Ishikawa (cell line): ENCODE data around the gene PELI2.

Source experiments
- CEBPB ChIP-seq: IDR thresholded peaks from 2 replicates; pipeline ENCODE4 v1.6.1; 2012
- CREB1 ChIP-seq: IDR thresholded peaks from 2 replicates; pipeline ENCODE4 v1.6.1; 2012; ENCODE audit warnings: low read depth
- EGR1 ChIP-seq: IDR thresholded peaks from 2 replicates; pipeline ENCODE4 v1.6.1; 2012
- EP300 ChIP-seq: IDR thresholded peaks from 2 replicates; pipeline ENCODE4 v1.6.1; 2012; ENCODE audit warnings: borderline replicate concordance
- FOXM1 ChIP-seq: IDR thresholded peaks from 2 replicates; pipeline ENCODE4 v1.6.1; 2012; ENCODE audit warnings: low read depth, borderline replicate concordance
- MAX ChIP-seq: IDR thresholded peaks from 2 replicates; pipeline ENCODE4 v1.6.1; 2012
- NFIC ChIP-seq: IDR thresholded peaks from 2 replicates; pipeline ENCODE4 v1.6.1; 2012
- RAD21 ChIP-seq: IDR thresholded peaks from 2 replicates; pipeline ENCODE4 v1.6.1; 2012; ENCODE audit warnings: low read depth
- REST ChIP-seq: IDR thresholded peaks from 2 replicates; pipeline ENCODE4 v1.6.1; 2012; ENCODE audit warnings: low read depth, mild to moderate bottlenecking
- TAF1 ChIP-seq: IDR thresholded peaks from 2 replicates; pipeline ENCODE4 v1.6.1; 2012; ENCODE audit warnings: low read depth, mild to moderate bottlenecking
- TCF12 ChIP-seq: IDR thresholded peaks from 2 replicates; pipeline ENCODE4 v1.6.1; 2012; ENCODE audit warnings: low read depth
- TEAD4 ChIP-seq: IDR thresholded peaks from 2 replicates; pipeline ENCODE4 v1.6.1; 2012
- USF1 ChIP-seq: IDR thresholded peaks from 2 replicates; pipeline ENCODE4 v1.6.1; 2012
- YY1 ChIP-seq: IDR thresholded peaks from 2 replicates; pipeline ENCODE4 v1.6.1; 2012; ENCODE audit warnings: low read depth
- ZBTB7A ChIP-seq: IDR thresholded peaks from 2 replicates; pipeline ENCODE4 v1.6.1; 2012; ENCODE audit warnings: low read depth

Gene PELI2

GRCh38 chr14:56271970-56272369, 153.8 kb downstream of the PELI2 start:
- TF ChIP-seq USF1 (no peak), TEAD4 (no peak), CEBPB (no peak), MAX (no peak), FOXM1 (no peak), TCF12 (no peak), YY1 (no peak), NFIC (no peak), TAF1 (no peak), ZBTB7A (no peak)

- TF ChIP-seq USF1 (no peak), CEBPB (no peak), EGR1 (no peak), ZBTB7A (no peak), TCF12 (no peak), REST (no peak), CREB1 (no peak), TAF1 (no peak), YY1 (no peak), RAD21 (no peak), NFIC (no peak), FOXM1 (no peak), TEAD4 (no peak), EP300 (no peak), MAX (no peak)
Observed at GRCh38 chr14:56273155-56273554, 154.9 kb downstream of the PELI2 start.

GRCh38 chr14:56273951-56274350, 155.7 kb downstream of the PELI2 start:
- TF ChIP-seq ZBTB7A (no peak), TEAD4 (no peak), CREB1 (no peak), EGR1 (no peak)

- TF ChIP-seq MAX: no peak
- TF ChIP-seq EP300: no peak
- TF ChIP-seq YY1: no peak
- no peak for TF ChIP-seq FOXM1
- no peak for TF ChIP-seq ZBTB7A
Observed at GRCh38 chr14:56274556-56274955, 156.3 kb downstream of the PELI2 start.

GRCh38 chr14:56276108-56276507, 157.9 kb downstream of the PELI2 start:
- TF ChIP-seq REST (no peak), RAD21 (no peak), FOXM1 (no peak), EP300 (no peak), TEAD4 (no peak), EGR1 (no peak), TAF1 (no peak), ZBTB7A (no peak), CREB1 (no peak), MAX (no peak), USF1 (no peak), NFIC (no peak)

GRCh38 chr14:56278383-56278782, 160.2 kb downstream of the PELI2 start:
- TF ChIP-seq CEBPB (no peak), EGR1 (no peak), FOXM1 (no peak), RAD21 (no peak), TCF12 (no peak), TEAD4 (no peak), YY1 (no peak)
